Suppressor macrophage treated with lipopolysaccharide for 4 hours (primary cell): ENCODE measurements around the gene MORN1.

Source experiments
- DNase-seq: peaks from one replicate; pipeline ENCODE4 v3.0.0-alpha.2; 2020

MORN1 gene

DNA sequence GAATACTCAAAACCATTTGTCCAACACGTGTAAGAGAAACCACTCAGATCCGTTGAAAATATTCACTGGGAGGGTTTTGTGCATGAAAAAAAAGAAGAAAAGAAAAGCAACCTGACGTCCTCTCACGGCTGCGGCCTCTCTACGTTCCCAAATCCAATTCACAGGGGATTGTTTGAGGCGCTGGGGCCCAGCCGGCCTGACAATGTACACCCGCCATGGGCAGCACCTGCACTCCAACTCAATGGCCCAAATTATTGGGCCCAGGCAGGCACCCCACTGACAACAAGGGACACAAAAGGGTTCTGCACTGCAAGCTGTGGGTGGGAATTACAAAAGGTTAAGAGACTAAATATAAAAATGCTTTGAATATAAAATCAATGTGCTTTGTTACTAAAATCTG, 41.5 kb downstream of the MORN1 start:
- no peak for DNase-seq

DNA sequence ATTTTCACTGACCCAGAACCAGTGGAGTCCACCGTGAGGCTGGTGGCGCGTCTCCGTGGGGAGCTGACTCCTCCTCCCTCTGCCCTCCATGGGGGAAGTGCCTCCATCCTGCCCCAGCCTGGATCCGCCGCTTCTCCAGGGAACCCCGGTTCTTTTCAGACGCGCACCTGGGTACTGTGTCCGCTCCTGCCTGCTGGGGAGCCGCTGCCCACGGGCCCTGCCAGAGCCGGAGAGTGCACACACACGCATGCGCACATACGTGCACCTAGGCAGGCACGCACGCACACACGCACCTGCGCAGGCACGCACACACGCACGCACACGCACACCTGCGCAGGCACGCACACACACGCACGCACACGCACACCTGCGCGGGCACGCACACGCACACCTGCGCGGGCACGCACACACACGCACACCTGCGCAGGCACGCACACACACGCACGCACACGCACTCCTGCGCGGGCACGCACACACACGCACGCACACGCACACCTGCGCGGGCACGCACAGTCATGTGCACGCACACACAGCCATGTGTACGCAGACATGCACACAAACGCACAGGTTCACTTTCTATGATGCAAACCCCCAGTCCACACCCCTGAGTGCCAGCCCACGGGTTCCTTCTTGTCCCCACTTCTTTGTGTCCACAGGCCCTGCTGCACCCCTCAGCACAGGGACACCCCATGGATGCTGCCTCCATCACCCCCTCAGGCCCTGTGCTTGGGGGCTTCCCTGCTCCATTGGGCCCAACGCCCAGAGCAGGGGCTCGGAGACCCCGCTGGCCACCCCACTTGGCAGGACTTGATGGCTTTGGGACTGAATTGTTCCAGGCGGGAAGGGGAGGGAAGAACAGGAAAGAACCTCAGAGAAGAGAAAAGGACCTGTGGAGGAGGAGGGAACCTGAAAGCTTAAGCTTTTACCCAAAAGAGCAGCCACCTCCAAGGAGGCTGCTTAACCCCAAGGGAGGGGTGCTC, 42.7 kb downstream of the MORN1 start:
- no peak for DNase-seq

DNA sequence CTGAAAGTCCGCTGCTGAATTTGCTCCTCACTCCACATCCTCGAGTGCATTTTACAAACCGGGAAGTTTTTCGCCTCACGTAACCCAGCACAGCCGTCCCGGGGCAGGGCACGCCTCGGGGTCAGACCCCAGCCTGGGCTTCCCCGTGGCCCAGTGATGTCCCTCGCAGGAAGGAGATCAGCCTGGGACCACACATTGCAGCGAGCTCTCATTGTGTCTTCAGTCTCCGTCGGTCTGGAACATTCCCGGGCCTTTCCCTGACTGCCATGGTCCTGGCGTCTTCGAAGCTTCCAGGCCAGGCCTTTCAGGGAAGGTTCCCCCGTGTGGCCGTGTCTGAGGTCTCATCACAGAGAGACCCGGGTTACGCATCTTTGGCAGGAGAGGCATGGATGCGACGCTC, 43.5 kb downstream of the MORN1 start:
- no peak for DNase-seq

DNA sequence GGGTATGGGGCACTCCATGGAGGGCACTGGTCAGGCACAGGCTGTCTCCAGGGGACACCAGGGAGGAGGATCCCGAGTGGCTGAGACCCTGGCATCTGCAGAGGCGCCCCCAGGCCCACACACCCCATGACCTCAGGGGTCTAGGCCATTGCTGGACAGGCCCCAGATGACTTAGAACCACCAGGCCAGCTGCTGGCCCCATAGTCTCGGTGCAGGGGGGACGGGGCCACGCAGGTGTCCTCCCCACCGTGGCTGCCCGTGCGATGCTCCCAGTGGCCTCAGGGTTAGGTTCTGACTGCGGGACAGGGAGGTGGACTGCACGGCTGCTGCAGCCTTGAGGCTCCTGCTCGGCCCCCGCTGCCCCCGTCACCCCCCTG, 44.0 kb downstream of the MORN1 start:
- DNase-seq, result no peak

DNA sequence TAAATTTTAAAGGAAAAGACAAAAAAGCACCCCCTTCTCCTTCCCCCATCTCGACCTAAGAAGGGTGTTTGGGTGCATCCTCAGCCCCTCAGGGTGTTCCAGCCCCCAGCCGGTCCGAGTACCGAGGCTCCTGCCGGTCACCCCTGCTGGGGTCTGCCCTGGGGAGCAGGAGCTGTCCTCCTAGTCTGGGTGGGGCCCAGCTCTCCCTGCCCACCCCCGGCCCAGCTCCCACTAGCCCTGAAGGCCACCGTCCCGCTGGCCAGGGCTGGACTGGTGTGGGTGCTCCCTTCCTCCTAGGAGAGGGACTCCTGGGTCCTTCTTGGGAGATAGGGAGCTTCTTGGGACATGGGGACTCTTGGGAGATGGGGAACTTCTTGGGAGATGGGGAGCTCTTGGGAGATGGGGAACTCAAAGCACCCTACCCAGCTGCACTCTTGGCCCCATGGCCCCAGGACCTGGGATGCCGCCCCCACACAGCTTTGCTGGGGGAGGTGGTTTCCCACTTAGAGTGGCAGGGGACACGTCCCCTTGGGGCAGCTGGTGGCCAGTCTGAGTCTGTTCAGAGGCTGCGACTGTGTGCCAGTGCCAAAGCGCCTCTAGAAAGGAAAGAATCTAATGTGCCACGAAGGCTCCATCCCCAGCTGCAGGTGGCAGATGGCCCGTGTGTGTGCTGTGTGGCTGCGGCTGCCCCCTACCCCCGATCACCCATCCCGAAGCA, 44.5 kb downstream of the MORN1 start:
- no peak for DNase-seq

DNA sequence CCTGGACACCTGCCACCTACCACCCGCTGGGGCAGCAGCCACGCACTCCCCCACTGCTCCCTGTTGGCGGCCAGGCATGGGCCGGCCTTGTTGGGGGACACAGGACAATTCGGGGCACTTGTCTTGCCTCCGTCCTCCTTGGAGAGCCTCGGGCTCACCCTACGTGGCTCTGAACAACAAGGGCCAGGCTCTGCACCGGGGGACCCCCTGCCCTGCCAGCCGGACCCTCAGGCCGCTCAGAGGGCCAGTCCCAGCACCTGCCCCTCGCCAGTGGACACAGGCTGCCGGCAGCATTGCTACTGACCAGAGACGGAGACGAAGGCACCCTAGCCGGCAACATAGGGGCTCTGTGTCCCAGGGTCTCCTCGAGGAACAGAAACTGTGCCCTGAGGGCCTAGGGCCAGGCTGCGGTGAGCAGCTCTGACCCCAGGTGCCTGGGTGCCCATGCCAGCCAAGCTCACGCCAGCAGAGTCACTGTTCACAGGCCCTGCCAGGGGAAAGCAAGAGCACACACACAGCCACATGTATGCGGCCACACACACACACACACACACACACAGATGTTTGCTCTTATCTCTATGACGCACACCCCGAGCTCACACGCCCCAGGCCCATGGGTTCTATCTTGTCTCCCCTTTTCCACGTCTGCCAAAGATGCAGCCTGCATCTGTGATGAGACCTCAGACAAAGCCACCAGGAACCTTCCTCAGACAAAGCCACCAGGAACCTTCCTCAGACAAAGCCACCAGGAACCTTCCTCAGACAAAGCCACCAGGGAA, 45.9 kb downstream of the MORN1 start:
- no peak for DNase-seq

DNA sequence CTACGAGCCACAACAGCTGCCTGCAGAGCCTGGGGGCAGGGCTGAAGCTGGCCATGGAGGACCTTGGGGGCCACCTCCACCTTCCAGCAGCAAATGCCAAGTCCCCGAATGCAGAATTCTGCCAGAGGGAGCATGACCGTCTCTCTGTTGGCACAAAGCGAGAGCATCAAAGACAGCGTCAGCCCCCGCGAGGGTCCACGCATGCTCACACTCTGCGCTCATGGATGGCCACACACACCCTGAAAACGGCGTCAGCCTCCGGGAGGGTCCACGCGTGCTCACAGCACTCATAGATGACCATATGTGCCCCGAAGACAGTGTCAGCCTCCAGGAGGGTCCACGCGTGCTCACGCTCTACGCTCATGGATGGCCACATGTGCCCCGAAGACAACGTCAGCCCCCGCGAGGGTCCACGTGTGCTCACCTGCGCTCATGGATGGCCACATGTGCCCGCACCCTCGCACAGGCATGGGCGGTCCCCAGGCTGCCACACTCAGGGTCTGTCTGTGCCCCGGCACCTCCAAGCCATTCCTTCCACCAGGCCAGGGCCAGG, 46.5 kb downstream of the MORN1 start:
- DNase-seq, result no peak

DNA sequence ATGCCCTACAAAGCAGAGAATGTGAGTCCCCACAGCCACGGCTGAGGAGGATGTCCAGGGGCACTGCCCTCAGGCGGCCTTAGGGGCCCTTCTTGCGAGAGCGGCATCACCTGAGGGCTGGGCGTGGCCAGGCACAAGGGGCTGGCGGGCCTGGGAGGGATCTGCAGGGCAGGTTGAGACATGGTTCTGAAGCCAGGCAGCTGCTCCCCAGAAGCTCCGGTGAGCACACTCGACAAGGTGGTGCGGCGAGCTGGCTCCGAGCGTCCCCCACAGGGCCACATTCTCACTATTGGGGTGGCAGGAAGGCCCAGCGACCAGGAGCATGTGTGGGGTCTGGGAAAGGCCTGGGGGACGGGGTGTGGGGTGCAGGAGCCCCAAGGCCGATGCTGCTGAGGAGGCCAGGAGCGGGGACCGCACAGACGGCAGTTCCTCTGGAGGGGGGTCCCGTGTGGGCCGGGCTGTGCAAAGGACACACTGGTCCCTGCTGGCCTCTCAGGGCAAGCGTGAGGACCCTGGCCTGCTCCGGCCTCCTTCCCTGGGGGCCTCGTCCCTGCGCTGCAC, 47.2 kb downstream of the MORN1 start:
- DNase-seq, result no peak

DNA sequence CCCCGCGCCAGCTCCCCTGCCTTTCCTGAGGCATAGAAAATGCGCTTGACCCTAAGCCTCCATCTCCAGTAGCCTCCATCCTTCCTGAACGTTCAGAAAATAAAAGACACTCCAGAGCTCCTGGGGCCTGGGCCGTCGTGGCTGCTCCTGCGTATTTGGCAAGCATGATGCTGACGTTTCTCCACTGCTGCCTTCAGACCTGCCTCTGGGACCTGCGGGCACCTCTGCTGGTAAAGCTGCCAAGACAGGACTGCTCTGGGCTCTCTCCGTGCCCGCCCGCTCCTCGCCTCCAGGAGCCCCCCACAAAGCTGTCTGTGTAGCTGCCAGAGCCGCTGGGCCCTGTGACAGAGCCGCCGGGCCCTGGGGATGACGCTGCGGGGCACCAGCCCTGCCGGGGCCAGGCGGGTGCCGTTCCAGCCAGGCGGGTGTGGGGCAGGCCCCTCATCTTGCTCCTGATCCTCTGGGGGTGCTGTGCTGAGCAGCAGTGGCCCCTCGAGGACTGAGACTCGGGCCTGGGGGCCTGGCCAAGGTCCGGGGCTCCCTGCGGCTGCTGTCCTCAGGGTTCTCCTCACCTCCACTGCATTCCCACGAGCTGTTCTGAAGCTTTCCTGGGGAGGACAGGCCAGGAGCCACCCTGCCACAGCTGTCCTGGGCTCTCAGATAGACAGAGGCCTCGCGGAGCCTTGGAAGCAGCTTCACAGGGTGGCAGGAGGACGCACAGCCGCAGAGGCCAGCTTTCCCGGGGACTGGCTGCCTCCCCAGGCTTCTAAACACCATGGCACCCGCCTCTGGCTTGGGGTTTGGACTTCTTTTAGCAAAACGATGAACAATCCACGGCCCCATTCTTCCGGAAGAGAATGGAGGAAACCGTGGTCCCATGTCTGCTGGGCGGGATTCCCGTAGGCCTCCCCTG, 48.1 kb downstream of the MORN1 start:
- DNase-seq, result no peak

DNA sequence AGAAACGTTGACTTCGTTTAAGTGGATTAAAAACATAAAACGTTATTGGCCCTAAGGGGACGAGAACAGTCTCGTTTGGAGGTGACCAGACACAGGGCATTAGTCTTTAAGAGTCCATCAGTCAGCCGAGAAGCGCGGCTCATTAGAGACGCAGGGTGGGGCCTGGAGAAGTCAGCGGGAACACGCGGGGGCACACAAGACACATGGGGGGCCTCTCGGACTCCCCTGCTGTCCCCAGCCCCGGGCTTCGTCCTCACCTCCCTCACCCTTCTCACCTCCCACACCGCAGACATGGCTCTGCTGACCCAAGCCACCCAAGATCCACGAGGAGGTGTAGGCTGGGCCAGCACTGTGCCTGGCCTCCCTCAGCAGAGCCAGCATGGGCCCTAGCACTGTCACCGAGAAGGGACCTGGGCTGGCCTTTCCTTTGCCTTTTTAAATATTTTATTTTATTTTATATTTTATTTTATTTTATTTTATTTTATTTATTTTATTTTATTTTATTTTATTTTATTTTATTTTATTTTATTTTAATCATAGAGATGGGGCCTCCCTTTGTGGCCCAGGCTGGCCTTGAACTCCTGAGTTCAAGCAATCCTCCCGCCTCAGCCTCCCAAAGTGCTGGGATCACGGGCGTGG, 48.9 kb downstream of the MORN1 start:
- DNase-seq, result no peak

DNA sequence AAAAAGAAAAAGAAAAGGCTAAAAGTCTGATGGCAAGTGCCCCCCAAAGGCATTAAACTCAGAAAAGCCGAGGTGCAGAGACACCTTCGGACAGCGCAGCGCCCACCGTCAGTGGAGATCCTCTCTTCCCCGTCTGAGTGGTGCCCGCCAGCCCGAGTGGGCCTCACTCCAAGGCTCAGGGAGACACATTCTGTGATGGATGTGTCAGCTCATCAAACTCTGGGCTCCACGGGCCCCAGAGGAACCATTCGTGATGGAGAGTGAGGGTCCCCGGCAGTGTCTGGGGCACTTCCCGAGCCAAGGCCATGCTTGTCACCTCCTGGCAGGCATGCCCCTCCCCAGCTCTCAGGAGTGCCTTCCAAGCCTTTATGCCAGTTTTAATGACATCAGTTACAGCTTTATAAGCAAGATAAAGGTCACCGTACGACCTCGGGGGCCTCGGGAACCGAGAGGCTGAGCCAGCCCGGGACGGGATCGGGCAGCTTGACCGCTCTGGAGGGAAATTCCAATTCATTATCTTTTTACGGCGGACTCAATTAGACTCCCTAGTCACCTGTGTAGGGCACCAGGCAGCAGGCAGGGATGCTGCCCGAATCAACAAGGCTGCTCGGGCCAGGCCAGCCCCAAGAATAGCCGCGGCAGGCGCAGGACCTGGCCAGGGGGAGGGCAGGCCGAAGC, 49.5 kb downstream of the MORN1 start:
- no peak for DNase-seq

DNA sequence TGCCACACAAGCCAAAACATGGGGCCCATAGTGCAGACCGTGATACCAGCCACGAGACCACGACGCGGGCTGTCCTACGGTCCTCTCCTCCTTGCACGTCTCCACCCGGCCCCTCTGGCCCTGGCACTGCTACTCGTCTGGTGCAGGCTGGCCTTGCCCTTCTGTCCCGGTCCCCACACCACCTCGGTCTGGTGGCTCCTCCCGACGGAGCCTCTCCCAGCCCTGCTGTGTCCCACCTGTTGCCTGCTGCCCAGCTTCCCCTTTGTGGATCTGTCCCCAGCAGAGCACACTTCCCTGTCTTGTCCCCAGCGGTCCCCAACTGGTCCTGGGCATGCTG, 50.5 kb downstream of the MORN1 start:
- no peak for DNase-seq

DNA sequence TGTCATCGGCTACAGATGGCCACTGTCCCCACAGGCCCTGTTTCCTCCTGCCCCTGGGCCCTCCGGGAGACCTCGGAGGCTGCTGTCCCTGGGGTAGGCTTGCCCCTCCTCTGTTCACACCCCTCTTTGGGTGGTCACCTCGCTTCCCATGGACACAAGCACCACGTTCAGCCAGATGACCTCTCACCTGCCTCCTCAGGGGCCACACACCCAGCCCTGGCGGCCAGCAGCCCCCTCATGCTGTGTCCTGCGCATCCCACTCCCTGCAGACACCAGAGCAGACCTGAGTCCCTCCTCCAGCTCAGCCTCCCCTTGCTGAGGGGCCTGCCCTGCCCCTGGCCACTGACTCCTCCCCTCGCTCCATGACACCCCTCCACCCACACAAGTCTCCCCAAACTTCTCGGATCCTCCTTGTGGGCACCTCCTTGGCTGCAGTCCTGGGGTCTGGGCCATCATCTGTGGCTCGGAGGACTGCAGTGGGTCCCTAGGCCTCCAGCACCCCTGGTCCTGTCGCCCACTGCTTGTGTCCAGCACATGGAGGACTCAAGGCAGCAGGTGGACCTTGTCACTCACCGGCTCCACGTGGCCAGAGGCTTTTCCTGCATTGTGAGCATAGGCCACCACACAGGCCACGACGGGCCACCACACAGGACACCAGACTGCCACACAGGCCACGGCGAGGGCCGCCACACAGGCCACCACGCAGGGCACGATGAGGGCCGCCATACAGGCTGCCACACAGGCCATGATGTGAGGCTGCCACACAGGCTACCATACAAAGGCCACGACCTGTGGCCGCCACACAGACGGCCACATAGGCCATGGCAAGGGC, 51.1 kb downstream of the MORN1 start:
- DNase-seq, result no peak

DNA sequence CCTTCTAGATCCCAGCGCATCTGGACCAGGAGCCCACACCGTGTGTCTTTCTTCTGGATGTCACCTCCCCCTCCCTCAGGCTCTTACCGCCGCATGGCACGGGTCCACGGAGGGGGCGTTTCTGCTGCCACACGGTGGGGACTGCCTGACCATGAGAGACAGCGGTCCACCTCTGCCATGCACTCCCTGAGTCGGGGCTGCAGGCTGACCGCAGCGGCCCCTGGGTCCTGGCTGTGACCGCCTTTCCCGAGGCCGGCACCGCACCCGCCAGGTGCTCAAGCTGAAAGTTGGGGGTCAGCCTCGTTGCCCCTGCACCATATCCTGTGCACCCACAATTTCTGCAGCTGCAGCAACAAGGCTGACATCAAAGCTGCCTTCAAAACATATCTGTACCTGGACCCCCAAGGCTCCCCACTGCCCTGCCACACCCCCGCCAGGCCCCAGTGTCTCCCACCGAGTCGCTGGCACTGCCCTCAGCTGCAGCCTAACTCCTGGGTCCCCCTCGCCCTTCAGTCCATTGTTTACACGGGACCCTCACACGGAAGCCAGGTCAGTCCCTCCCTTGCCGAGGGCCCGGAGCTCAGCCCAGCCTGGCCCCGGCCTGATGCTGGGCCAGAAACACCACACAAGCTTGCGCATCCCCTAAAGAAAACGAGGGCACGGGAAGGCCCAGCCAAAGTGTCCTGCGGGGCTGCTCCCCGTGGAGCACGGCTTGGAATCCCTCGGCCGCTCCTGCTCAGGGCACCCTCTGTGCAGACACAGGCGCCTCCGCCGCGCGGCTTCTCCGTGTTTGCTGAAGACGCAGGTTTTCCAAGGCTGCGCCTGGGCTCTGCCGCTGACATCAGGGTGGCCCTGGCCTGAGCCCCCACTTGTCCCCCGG, 51.9 kb downstream of the MORN1 start:
- DNase-seq, result no peak

DNA sequence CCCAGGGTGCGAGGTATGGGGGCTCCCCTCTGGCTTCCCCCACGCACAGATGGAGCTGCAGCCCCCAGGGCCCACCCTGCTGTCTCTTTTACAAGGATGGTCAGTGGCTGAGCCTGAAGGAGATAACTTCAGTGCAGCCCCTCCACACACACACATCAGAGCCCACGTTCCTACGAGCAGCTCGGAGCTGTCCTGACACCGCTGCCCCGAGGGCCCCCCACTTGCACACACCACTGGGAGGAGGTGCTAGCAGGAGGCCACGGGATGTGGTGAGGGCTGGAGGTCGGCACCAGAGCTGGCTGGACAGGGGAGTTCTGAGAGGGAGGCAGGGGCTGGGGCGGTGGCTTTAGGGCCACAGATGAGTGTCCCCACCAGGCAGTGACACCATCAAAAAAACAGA, 53.9 kb downstream of the MORN1 start:
- no peak for DNase-seq

DNA sequence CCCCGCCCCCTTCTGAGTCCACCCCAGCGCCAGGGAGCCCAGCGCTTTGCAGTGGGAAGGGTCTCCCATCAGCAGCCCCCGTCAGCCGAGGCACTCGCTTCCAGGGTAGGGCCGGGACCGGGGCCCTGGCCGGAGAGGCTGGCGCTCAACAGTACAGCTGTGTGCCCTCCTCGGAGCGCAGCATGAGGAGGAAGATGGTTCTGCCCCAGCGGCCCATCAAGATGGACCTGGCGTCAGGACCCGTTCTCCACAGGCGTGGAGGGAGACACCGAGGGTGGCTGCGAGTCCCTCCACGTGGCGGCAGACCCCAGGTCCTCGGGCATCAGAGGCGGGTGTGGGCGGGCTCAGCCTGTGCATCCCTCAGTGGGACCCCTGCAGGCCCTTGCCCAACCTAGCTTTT, 54.3 kb downstream of the MORN1 start:
- no peak for DNase-seq

DNA sequence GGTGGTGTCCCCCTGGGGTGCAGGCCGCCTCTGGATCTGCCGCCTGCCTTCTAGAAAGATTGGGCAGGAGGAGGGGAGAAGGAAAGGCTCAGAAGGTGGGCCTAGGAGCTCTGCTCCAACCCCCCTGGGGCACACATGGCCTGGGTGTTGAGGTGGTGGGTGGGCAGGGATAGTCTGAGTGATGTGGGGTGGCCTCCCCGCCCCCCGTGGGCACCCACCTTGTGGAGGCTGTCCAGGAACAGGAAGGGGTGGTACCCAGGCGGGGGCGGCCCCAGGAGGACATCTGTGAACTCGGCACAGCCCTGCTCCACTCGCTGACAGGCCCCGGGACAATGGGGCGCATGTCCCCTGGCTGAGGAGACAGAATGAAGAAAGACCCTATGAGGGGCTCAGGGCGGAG, 54.9 kb downstream of the MORN1 start:
- DNase-seq, result no peak

DNA sequence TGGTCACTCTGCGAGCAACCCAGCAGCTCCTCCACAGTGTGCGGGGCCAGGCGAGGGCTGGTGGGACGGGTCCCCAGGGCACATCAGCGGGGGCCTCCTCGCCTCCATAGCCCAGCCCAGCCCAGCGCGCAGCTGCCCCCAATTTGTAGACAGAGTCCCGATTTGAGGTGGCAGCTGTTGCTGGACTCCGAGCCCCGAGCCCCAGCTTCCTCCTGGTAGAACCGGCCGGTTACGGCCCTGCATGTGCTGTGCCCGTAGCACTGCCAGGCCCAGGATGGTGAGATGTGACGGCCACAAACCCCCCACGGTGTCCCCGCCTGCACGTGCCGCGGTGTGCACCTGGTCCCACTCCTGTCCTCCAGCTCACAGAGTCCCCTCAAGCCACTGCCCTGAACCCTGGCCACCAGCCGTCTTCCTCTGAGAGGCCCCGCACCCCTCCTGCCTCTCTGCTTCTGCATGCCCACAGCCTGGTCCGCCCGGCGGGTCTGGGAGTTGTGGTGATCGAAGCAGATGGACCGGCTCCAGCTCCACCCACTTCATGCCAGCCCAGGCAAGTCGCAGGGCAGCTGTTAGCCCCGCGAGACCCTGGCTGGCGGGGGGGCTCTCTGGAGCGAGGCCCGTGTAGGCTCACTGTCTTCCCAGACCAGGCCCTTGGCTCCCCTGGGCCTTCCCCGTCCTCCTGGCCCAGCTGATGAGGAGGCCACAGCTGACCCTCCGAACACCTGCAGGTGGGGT, 55.5 kb downstream of the MORN1 start:
- DNase-seq, result no peak
